ENCODE measurements around the gene P2RY8.

The P2RY8 gene

GRCh38 chrX:1462110-1462509 lies 74.9 kb downstream of the P2RY8 start:
- H3K4me3 ChIP-seq (ENCODE audit: low read length): no peak overlapping the region
- TF ChIP-seq, protein P1, sequence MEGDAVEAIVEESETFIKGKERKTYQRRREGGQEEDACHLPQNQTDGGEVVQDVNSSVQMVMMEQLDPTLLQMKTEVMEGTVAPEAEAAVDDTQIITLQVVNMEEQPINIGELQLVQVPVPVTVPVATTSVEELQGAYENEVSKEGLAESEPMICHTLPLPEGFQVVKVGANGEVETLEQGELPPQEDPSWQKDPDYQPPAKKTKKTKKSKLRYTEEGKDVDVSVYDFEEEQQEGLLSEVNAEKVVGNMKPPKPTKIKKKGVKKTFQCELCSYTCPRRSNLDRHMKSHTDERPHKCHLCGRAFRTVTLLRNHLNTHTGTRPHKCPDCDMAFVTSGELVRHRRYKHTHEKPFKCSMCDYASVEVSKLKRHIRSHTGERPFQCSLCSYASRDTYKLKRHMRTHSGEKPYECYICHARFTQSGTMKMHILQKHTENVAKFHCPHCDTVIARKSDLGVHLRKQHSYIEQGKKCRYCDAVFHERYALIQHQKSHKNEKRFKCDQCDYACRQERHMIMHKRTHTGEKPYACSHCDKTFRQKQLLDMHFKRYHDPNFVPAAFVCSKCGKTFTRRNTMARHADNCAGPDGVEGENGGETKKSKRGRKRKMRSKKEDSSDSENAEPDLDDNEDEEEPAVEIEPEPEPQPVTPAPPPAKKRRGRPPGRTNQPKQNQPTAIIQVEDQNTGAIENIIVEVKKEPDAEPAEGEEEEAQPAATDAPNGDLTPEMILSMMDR (conservative IDR thresholded peaks at IDR 0.05; ENCODE audit: low read depth, low read length): no peak
- no peak for DNase-seq (ENCODE audit: low read depth)

GRCh38 chrX:1455948-1456280 lies 81.1 kb downstream of the P2RY8 start:
- H3K4me3 ChIP-seq (ENCODE audit: low read length): no peak overlapping the region
- TF ChIP-seq, protein P1 (conservative IDR thresholded peaks at IDR 0.05; ENCODE audit: low read depth, low read length): no peak
- no peak for DNase-seq (ENCODE audit: low read depth)

DNA sequence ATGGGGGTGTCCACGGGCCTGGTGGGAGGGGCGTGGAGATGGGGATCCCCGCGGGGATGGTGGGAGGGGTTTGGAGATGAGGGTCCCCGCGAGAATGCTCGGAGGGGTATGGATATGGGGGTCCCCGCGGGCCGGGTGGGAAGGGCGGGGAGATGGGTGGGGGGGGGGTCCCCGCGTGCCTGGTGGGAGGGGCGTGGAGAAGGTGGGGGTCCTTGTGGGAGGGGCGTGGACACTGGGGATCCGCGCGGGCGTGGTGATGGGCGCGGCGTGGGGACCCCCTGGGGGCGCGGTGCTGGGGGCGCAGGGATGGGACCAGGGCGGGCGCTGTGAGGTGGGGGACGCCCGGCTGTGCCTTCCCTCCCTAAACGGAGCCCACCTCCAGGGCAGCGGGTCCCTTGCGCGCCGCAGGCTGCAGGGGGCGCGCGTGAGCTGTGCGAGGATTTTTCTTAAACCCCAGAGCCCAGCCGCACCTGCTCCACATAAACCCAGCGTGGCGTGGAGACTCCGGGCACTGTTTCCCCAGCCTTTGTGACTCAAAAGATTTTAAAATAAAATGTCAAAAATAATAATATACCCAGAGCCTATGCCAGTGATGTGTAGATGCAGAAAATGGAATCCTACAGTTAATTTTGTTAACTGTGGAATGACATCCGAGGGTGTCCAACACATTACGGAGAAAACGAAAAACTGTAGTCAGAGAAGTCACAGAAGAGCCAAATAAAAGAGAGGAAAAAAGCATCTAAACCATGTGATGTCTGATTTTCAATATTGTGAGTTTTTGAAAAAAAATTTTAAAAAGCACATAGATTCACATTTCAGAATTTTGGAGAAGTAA lies 82.8 kb downstream of the P2RY8 start:
- DNase-seq (ENCODE audit: low read depth): peak; percentile 10
- H3K4me3 ChIP-seq (ENCODE audit: low read length): no peak overlapping the region
- TF ChIP-seq, protein P1 (conservative IDR thresholded peaks at IDR 0.05; ENCODE audit: low read depth, low read length): peak; percentile 97

DNA sequence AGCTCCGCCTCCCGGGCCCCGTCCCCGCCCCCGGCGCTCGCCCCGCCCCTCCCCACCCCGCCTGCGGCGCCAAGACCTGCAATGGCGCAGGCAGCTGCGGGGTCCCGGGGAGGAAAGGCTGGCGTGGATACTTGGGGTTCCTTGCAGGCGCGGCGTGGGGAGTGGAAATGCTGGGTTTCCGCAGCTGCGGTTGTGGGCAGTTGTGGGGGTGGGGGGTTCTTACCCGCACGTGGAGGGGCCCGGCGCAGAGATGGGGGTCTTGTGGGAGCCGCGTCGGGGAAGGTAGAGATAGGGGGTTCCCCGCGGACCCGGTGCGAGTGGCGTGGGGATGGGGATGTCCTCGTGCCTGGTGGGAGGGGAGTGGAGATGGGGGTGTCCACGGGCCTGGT lies 83.6 kb downstream of the P2RY8 start:
- DNase-seq (ENCODE audit: low read depth): no peak
- peak overlapping the region; percentile 67 for H3K4me3 ChIP-seq (ENCODE audit: low read length)
- TF ChIP-seq, protein P1 (conservative IDR thresholded peaks at IDR 0.05; ENCODE audit: low read depth, low read length): no peak

- H3K4me3 ChIP-seq (ENCODE audit: low read length): peak within 1 kb of the TSS; percentile 95
- DNase-seq (ENCODE audit: low read depth): peak; percentile 93
- TF ChIP-seq, protein P1 (conservative IDR thresholded peaks at IDR 0.05; ENCODE audit: low read depth, low read length): no peak
These were observed 84.2 kb downstream of the P2RY8 start, which contains the start of gene ASMTL for GRCh38 chrX:1452516-1453394. Gene ASMTL (minus strand): TSS chrX:1452909. CDS start chrX:1452840, 69 bp downstream.

- no peak for DNase-seq (ENCODE audit: low read depth)
- peak overlapping the region; percentile 95 for H3K4me3 ChIP-seq (ENCODE audit: low read length)
- TF ChIP-seq, protein P1 (conservative IDR thresholded peaks at IDR 0.05; ENCODE audit: low read depth, low read length): no peak
These were observed 85.1 kb downstream of the P2RY8 start for GRCh38 chrX:1451661-1452515.

Data from retinal pigment epithelial cell (primary cell).